Fibroblast of skin of right quadriceps (primary cell): ENCODE measurements around the gene GNG11.
A peak's percentile ranks its signal among the peaks of the same experiment; 100 is the strongest.
"Not testable (repeated sequence)": the region's sequence is repeated elsewhere in the genome, so short reads cannot be mapped to it uniquely, and the experiment has no call there.

ENCODE experiments used
- DNase-seq: peaks from one replicate; pipeline ENCODE4 v3.0.0-alpha.2; 2013

GNG11 gene

GRCh38 chr7:93921607-93922566 is at the start of gene GNG11:
Gene GNG11, plus strand, starts transcription at chr7:93921735. Its CDS starts 403 bp downstream, at chr7:93922138.
- DNase-seq = peak; percentile 77

- no peak for DNase-seq
Observed at GRCh38 chr7:93873998-93874574, 47.4 kb upstream of the GNG11 start.

DNA sequence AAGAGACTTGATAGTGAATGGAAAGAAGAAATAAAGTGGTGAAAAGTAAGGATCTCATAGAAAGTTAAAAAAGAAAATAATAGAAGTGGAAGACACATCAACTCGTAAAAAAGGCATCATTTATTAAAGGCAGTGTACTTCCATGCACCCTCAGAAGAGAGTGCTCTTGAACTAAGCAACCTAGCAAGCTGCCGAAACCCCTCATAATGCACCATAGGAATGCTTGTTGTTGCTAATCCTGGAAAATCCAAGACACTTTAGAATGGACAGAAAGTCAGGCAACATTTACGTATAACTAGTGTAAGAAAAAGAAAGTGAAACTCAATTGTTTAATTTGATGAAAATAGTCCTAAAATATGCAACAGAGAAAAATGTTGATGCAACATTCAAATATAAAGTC is 43.8 kb upstream of the GNG11 start:
- no peak for DNase-seq

DNA sequence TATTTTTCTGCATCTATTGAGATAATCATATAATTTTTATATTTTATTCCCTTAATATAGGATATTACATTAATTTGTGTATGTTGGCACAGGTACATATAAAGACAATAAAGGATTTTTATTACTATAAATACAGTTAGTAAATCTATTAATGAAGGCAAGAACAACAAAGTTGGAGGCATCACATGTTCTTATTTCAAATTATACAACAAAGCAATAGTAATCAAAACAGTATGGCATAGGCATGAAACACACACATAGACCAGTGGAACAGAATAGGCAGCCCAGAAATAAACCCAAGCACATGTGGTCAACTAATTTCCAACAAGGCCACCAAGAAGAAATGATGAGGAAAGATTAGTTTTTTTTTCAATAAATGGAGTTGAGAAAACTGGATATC is 42.2 kb upstream of the GNG11 start:
- DNase-seq = no peak

DNA sequence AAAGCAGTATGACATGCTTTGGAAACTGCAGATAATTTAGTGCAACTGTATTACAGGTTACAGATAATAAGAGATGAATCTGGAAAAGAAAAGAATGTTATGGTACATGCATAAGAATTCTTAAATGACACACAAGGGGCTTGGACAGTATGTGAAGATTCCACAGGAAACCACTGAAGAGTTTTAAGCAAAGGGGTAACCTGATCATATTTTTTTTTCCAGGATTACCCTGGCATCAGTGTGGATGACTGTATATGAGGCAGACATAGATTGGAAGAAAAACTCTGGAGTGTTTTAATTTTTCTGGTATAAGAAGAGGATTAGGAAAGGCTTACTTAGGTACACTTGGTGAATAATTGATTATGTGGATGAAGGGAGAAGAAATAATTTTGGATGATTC is 39.1 kb upstream of the GNG11 start:
- peak; percentile 11 for DNase-seq

DNA sequence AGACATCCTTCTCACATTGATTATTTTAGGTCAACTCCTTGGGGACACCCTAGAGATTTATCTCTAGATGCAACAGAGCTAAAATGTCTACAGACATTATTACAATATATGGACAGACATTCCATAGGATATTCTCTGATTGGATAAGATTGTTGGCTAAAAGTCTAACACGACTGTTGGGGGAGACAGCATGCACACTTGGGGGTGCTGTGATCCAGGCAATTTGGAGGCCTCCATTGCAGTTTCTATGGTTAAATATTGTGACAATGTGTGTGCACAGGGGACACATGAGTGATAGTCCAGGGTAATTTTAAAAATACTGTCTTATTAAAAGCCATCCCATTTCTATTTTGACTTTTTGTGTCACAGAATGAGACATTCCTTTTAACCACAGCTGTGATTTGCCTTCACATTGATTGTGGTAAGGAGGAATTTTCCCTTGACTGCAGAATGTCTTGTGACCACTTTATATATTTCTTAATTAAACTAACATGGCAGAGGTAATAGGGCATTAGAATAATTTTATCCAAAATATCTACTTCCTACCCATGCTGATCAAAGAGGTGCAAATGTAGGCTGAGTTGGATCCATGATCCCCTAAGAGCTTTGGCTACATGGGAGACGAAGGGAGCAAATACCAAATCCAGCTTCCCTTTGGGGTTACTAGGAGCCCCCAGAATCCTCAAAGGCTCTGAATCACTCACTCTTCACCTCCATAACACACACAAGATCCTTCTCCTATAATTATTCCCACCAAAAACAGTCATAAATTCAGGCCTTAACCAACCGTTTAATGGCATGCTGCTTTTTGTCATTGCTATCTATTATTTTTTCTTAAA is 38.2 kb upstream of the GNG11 start:
- DNase-seq = no peak

GRCh38 chr7:93883917-93884345 is 37.6 kb upstream of the GNG11 start:
- no peak for DNase-seq

- DNase-seq = no peak
Observed at GRCh38 chr7:93884541-93884940, 37.0 kb upstream of the GNG11 start.

GRCh38 chr7:93889261-93889660 is 32.3 kb upstream of the GNG11 start:
- DNase-seq = peak; percentile 65

DNA sequence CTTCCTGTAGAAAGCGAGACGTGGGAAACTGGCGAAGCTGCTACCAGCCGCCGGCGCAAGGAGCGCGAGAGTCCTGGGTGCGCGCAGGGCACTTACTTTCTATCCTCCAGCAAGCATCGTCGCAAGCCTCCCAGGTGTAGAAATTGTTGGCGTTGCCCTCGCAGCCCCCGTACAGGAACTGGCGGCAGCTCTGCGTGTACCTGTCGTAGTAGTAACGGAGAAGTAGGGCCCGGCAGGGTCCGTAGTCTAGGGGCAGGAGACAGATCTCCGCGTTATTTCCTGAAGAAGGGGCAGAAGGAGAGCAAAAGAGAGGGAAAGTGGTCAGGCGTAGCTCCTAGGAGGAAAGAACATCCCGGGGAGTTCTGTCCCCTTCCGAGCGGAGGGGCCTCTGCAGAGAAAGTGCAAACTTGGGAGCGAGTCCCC is 31.5 kb upstream of the GNG11 start:
- peak; percentile 48 for DNase-seq

- DNase-seq = peak; percentile 62
Observed at GRCh38 chr7:93890464-93891068, 31.0 kb upstream of the GNG11 start, which contains the start of gene TFPI2. Gene TFPI2, minus strand, starts transcription at chr7:93890753. Its CDS starts 75 bp downstream, at chr7:93890678.

DNA sequence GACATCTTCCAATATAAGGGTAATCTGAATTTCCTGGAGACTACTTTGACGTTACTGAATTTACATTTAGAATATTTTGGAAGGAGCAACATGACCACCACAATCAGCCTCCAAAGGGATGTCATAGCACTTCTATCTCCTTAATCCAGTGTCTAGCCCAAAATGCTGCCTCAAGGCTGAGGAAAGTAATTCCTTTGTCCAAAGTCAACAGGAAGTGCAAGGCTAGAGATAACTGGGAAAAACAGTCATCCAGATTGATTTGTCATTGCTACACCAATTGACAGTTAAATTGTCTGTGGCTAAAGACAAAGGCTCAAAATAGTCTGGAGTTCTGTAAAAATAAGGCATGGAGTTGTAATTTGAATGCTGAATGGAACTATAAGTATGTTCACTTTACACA is 27.1 kb upstream of the GNG11 start:
- DNase-seq = peak; percentile 21

DNA sequence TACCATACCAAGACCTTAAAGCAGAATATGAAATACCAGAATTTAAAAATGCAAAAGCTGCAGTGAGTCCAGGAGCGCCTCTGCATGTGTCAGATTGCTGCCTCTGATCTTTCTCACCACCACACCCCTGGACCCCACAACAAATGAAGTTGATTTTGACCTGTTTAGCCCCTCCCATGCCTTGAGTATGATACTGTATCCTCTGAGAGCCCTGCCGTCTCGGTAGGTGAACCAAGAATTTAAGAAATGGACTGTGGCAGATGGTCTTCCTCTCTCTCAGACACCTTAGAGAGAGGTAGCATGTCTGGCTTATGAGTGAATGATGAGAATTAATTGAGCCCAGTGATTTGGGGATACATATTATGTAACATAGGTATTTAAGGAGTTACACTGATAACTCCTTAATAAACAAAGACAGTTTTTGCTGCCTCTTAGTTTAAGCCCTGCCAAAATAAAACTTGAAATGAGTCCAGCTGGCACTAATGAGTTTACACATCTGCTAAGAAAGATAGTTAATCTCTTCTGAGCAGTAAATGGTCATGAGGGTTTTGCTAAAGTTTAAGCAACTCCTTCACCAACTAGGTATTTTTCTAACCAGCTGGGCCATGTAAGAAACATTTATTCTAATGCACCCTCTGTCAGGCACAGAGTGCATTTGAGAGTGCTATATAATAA is 26.4 kb upstream of the GNG11 start:
- DNase-seq = no peak

- no peak for DNase-seq
Observed at GRCh38 chr7:93895859-93896600, 25.5 kb upstream of the GNG11 start.

DNA sequence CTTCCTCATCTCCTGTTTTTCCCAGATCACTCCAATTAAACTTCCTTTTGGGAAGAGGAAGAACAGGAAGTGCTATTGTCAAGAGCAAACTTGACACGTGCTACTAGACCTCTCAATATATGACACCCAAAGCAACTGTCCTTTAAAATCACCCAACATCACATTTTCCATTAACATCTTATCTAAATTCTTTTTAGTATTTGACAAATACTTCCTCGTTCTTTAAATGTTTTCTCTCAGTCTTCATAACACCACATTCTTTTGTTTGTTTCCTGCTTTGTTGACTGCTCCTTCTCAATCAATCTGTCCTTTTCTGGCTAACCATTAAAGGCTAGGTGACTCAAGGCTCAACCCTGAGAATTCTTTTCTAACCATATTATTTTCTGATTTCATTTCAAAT is 23.9 kb upstream of the GNG11 start:
- DNase-seq = no peak

DNA sequence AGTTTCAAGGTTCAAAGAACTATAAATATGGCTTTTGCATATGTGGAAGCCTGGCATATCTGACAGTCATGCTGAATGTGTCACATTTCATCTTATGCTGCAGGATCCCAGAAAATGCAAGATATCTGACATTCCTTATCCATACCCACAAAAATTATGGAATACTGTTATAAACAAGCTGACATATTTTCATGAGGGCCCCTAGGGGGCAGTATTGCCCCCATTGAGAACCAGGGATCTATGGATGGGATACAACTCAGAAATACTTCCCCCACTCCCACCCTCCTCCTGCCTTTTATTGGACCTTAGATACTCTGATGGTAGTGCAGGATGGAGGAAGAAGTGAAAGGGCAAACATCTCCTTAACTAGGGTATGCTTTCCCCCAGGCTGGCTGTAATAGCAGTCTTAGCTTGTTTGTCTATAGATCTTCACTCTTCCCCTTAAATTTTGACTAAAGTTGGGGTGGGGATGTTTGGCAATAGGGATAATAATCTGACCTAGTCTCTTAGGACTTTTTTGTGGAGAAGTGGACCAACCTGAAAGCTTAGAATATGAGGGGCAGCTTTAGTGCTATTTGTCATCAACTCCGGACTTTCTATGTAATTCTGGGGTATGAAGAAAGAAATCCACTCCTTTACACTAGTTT is 18.6 kb upstream of the GNG11 start:
- DNase-seq = peak; percentile 66

DNA sequence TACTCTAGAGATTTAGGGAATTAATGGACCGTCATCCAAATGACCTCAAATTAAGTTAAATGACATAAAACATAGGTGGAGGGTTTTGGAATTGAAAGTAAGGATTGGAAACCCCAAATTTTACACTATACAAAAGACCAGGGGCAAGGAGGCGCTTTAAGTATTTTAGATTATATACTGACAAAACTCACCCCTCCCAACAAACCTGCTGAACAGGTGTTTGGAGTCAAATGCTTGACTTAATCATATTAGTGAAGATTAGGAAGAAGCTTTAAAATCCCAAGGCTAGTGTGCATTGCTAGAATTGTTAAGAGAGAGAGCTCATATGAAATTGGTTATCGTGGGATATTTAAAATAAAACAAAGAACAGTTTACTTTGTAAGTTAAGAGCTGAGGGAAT is 15.3 kb upstream of the GNG11 start, which contains the start of gene GNGT1:
Gene GNGT1 (plus strand): TSS at position 301 of the 400 bp plus-strand sequence. CDS start 180 bp downstream, outside the sequence.
- DNase-seq = no peak

- peak; percentile 80 for DNase-seq
Observed at GRCh38 chr7:93910076-93910994, 11.2 kb upstream of the GNG11 start.

GRCh38 chr7:93911242-93911641 is 10.3 kb upstream of the GNG11 start:
- DNase-seq = not testable (repeated sequence)
